Retinal pigment epithelial cell (primary cell): ENCODE results near the gene INSYN2A.

Source experiments
- DNase-seq: peaks from one replicate; pipeline ENCODE4 v3.0.0-alpha.2; 2010; ENCODE audit warnings: low read depth
- H3K4me3 ChIP-seq: 2 replicates; pipeline ENCODE4 v1.5.1; 2011; ENCODE audit warnings: mild to moderate bottlenecking, low read length, control low read depth, moderate library complexity
- CTCF ChIP-seq: conservative IDR thresholded peaks from 2 replicates; pipeline ENCODE4 v1.5.1; 2011; ENCODE audit warnings: low read depth, low read length, control low read depth, inconsistent platforms

Gene INSYN2A

GRCh38 chr10:127215866-127216265 lies 19.5 kb upstream of the INSYN2A start:
- DNase-seq = no peak
- no peak for TF ChIP-seq CTCF
- no peak overlapping the region for H3K4me3 ChIP-seq

GRCh38 chr10:127210936-127211466 lies 14.6 kb upstream of the INSYN2A start:
- no peak for TF ChIP-seq CTCF
- H3K4me3 ChIP-seq = no peak overlapping the region
- DNase-seq = no peak

- no peak for TF ChIP-seq CTCF
- H3K4me3 ChIP-seq = no peak overlapping the region
- no peak for DNase-seq
These were observed 10.7 kb upstream of the INSYN2A start for GRCh38 chr10:127207081-127207480.

GRCh38 chr10:127203067-127203466 lies 6.7 kb upstream of the INSYN2A start:
- no peak for DNase-seq
- TF ChIP-seq CTCF = no peak
- no peak overlapping the region for H3K4me3 ChIP-seq

- no peak overlapping the region for H3K4me3 ChIP-seq
- TF ChIP-seq CTCF = no peak
- no peak for DNase-seq
These were observed 4.3 kb upstream of the INSYN2A start for GRCh38 chr10:127200646-127201045.

- TF ChIP-seq CTCF = no peak
- DNase-seq = no peak
- no peak overlapping the region for H3K4me3 ChIP-seq
These were observed 2.3 kb upstream of the INSYN2A start for GRCh38 chr10:127198721-127199120.

GRCh38 chr10:127198307-127198706 lies 1.9 kb upstream of the INSYN2A start:
- TF ChIP-seq CTCF = peak; percentile 40
- no peak overlapping the region for H3K4me3 ChIP-seq
- no peak for DNase-seq
